CD4-positive, alpha-beta T cell (primary cell): ENCODE results near the gene HPF1. TPM values are rescaled to one million over a fixed set of nuclear protein-coding genes. Genes with fewer than 3 reads are reported as not detected.

ENCODE experiments used
- ATAC-seq: fragments of 200-7000 bp; cut with Tn5 transposase; one replicate; pipeline ENCODE4 v1.10.0; 2022; ENCODE audit warnings: mild to moderate bottlenecking; ENCODE audit not compliant: poor library complexity
- CTCF ChIA-PET: fragments of 350-600 bp; sonication (Branson Sonifier 250); formaldehyde crosslinking; loops from one replicate; lab custom pipeline; 2021; ENCODE audit warnings: antibody characterized with exemption, inconsistent platforms; lab: Charles Lee
- POLR2A ChIA-PET: fragments of 350-600 bp; sonication (Branson Sonifier 250); formaldehyde crosslinking; loops from one replicate; lab custom pipeline; 2021; ENCODE audit warnings: antibody characterized with exemption, inconsistent platforms; lab: Charles Lee
- DNase-seq, 14 experiments: peaks; one replicate each; pipeline ENCODE4 v3.0.0-alpha.2; 2013 to 2020; ENCODE audit warnings: mixed read lengths in 2 of 14
- H3K27ac ChIP-seq, 2 donors: one replicate each; pipeline versions ENCODE4 v1.5.1 to v1.7.0; 2013; ENCODE audit warnings: low read length in 2 of 2, low read depth in 1 of 2, mild to moderate bottlenecking in 1 of 2
- H3K27me3 ChIP-seq, 2 experiments: 1 replicate in 1 of 2; 2 replicates in 1 of 2; pipeline versions ENCODE4 v1.6.1 to v1.7.0; 2013; ENCODE audit warnings: low read length in 2 of 2, control low read depth in 1 of 2, mild to moderate bottlenecking in 1 of 2, moderate library complexity in 1 of 2; ENCODE audit not compliant: insufficient read depth in 2 of 2, control insufficient read depth in 1 of 2
- H3K36me3 ChIP-seq: one replicate; pipeline ENCODE4 v1.6.1; 2013; ENCODE audit warnings: low read length, control low read depth; ENCODE audit not compliant: insufficient read depth
- H3K4me1 ChIP-seq: one replicate; pipeline ENCODE4 v1.6.1; 2013; ENCODE audit warnings: low read length, control low read depth; ENCODE audit not compliant: insufficient read depth
- H3K4me3 ChIP-seq: one replicate; pipeline ENCODE4 v1.5.1; 2013; ENCODE audit warnings: mild to moderate bottlenecking, low read length, moderate library complexity
- H3K9me3 ChIP-seq, 2 experiments: 1 replicate in 1 of 2; 2 replicates in 1 of 2; pipeline versions ENCODE4 v1.6.1 to v1.7.0; 2013; ENCODE audit warnings: low read length in 2 of 2, mild to moderate bottlenecking in 2 of 2, control low read depth in 1 of 2, moderate library complexity in 1 of 2; ENCODE audit not compliant: control insufficient read depth in 1 of 2, insufficient read depth in 1 of 2
- H3K27ac Mint-ChIP-seq: one replicate; pipeline ENCODE4 v1.8.0; 2020; ENCODE audit warnings: mixed read lengths
- H3K27me3 Mint-ChIP-seq: one replicate; pipeline ENCODE4 v1.8.0; 2021; ENCODE audit warnings: mixed read lengths
- H3K36me3 Mint-ChIP-seq: one replicate; pipeline ENCODE4 v1.8.0; 2021; ENCODE audit warnings: low read depth, mixed read lengths
- H3K4me1 Mint-ChIP-seq: one replicate; pipeline ENCODE4 v1.8.0; 2021; ENCODE audit warnings: low read depth, mixed read lengths
- H3K4me3 Mint-ChIP-seq: one replicate; pipeline ENCODE4 v1.8.0; 2020; ENCODE audit warnings: mild to moderate bottlenecking, mixed read lengths
- H3K9me3 Mint-ChIP-seq: one replicate; pipeline ENCODE4 v1.8.0; 2020; ENCODE audit warnings: mixed read lengths
- intact Hi-C, 2 experiments: fragments of 100-400 bp; cut with DNase I in 1 of 2; cut with micrococcal nuclease in 1 of 2; formaldehyde crosslinking; loops; one replicate each; pipeline versions ENCODE4 v1.15.1 to v1.9.0; 2023 to 2025; cut with DNase I, micrococcal nuclease
- total RNA-seq, 174 experiments: library from RNA in 2 of 174; stranded (reverse) in 2 of 174; gene quantifications; one replicate each; pipeline ENCODE4 v1.2.3 and lab custom pipeline; 2021 to 2026
- TF ChIP-seq, protein P1 (sequence below): fragments of 200-600 bp; IDR thresholded peaks from one replicate; pipeline ENCODE4 v1.8.0; 2022; ENCODE audit warnings: antibody characterized with exemption, mild to moderate bottlenecking

Gene HPF1
- total RNA-seq, 2 experiments from 2014 or later = 4.4 to 4.8 TPM

- Mint-ChIP-seq H3K4me1 (peaks cover 13% of the 10 kb centered on the region), H3K36me3 (peaks cover 57% of the 10 kb centered on the region), H3K27me3 (no peaks in the 10 kb centered on the region), H3K4me3 (no peak overlapping the region), H3K27ac (no peak overlapping the region), H3K9me3 (no peaks in the 10 kb centered on the region)
- Histone ChIP-seq H3K9me3 (no peaks in the 10 kb centered on the region), H3K4me1 (no peaks in the 10 kb centered on the region), H3K27ac (no peak overlapping the region), H3K36me3 (peaks cover 32% of the 10 kb centered on the region), H3K4me3 (no peak overlapping the region), H3K27me3 (no peaks in the 10 kb centered on the region)
- ChIA-PET CTCF (interaction anchor here (0.8 kb wide), 1 partner anchor 104 kb away, joined by 3 read pairs; no protein-coding TSS in a partner anchor), POLR2A (no interaction called here)
- DNase-seq (no peak), ATAC-seq (no peak)
- TF ChIP-seq, protein P1, sequence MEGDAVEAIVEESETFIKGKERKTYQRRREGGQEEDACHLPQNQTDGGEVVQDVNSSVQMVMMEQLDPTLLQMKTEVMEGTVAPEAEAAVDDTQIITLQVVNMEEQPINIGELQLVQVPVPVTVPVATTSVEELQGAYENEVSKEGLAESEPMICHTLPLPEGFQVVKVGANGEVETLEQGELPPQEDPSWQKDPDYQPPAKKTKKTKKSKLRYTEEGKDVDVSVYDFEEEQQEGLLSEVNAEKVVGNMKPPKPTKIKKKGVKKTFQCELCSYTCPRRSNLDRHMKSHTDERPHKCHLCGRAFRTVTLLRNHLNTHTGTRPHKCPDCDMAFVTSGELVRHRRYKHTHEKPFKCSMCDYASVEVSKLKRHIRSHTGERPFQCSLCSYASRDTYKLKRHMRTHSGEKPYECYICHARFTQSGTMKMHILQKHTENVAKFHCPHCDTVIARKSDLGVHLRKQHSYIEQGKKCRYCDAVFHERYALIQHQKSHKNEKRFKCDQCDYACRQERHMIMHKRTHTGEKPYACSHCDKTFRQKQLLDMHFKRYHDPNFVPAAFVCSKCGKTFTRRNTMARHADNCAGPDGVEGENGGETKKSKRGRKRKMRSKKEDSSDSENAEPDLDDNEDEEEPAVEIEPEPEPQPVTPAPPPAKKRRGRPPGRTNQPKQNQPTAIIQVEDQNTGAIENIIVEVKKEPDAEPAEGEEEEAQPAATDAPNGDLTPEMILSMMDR = no peak
- intact Hi-C loops = loop anchor here in 1 of 2 experiments (10.0 kb wide), 1 partner anchor 52 kb away; no protein-coding TSS in a partner anchor
Measured at GRCh38 chr4:169716677-169717076, 41.1 kb downstream of the HPF1 start.

DNA sequence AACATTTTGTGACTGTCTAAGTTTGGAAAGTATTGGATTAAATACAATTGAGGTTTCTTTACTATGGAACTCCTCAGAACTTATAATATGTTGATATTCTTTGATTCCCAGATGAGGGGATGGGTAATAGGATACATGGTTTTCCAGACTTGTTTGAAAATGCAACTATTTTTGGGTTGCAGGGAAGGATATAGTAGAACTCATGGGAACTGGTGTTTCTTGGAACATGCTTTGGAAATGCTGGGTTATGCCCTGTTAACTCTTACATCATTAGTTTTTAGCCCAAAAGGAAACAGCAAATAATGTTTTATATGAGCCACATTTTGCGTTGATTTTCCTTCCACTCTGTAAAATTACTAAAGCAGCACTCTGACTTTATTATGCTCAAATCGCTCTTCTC, 41.9 kb downstream of the HPF1 start:
- POLR2A ChIA-PET = no interaction called here

DNA sequence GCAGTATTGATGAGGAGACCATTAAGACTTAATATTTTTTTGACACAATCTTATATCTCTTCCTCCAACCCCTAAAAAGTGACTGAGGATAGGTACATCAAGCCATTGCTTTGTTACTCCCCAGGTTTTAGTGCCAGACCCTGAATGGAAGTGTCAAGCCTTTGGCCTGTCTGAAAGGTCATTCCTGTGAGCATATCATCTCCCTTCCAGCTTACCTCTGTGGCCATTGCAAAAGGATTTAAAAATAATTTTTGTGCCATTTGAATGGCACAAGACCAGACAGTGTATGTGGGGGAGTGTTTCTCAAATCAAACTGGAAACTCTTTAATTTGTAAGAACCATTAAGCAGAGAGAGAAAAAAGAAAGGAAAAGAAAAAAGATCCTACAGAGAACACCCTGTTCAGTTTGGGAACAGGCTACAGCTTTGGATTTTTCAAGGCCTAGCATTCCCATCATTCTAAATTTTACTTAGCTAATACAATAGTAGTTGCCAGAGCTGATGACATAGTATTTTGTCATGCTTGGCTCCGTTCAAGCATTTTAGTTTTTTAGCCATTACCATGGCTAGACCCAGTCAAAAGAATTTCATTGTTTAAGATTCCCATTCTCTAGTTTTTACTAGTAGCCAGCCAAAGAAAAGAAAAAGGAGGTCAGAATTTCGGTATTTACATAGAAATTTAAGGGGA, 49.6 kb downstream of the HPF1 start:
- peaks cover 61% of the 10 kb centered on the region for H3K36me3 Mint-ChIP-seq
- POLR2A ChIA-PET = no interaction called here
- no peaks in the 10 kb centered on the region for H3K27me3 Mint-ChIP-seq

More for the DNA sequence above, 41.9 kb downstream of the HPF1 start:
- Mint-ChIP-seq H3K27ac (no peak overlapping the region), H3K9me3 (no peaks in the 10 kb centered on the region), H3K4me3 (no peak overlapping the region), H3K27me3 (no peaks in the 10 kb centered on the region), H3K4me1 (peaks cover 13% of the 10 kb centered on the region), H3K36me3 (peaks cover 61% of the 10 kb centered on the region)
- TF ChIP-seq, protein P1 = no peak
- H3K27me3 ChIP-seq = no peaks in the 10 kb centered on the region
- no peaks in the 10 kb centered on the region for H3K4me1 ChIP-seq
- H3K36me3 ChIP-seq = peaks cover 32% of the 10 kb centered on the region
- CTCF ChIA-PET = no interaction called here
- intact Hi-C loops = loop anchor here in 1 of 2 experiments (10.0 kb wide), 1 partner anchor 51 kb away; no protein-coding TSS in a partner anchor
- ATAC-seq (no peak), DNase-seq (no peak)
- no peak overlapping the region for H3K4me3 ChIP-seq
- no peak overlapping the region for H3K27ac ChIP-seq
- H3K9me3 ChIP-seq = no peaks in the 10 kb centered on the region

More for the DNA sequence above, 49.6 kb downstream of the HPF1 start:
- no peaks in the 10 kb centered on the region for H3K4me1 Mint-ChIP-seq
- ATAC-seq (no peak), DNase-seq (no peak)
- H3K27ac Mint-ChIP-seq = no peak overlapping the region
- Histone ChIP-seq H3K9me3 (no peaks in the 10 kb centered on the region), H3K36me3 (peaks cover 19% of the 10 kb centered on the region), H3K27ac (no peak overlapping the region), H3K4me3 (no peak overlapping the region), H3K27me3 (no peaks in the 10 kb centered on the region), H3K4me1 (no peaks in the 10 kb centered on the region)
- no peaks in the 10 kb centered on the region for H3K9me3 Mint-ChIP-seq
- intact Hi-C loops = no loop called here
- H3K4me3 Mint-ChIP-seq = no peak overlapping the region
- TF ChIP-seq, protein P1 = no peak
- CTCF ChIA-PET = no interaction called here
